ENCODE results near the gene ABCA4.

Gene ABCA4

DNA sequence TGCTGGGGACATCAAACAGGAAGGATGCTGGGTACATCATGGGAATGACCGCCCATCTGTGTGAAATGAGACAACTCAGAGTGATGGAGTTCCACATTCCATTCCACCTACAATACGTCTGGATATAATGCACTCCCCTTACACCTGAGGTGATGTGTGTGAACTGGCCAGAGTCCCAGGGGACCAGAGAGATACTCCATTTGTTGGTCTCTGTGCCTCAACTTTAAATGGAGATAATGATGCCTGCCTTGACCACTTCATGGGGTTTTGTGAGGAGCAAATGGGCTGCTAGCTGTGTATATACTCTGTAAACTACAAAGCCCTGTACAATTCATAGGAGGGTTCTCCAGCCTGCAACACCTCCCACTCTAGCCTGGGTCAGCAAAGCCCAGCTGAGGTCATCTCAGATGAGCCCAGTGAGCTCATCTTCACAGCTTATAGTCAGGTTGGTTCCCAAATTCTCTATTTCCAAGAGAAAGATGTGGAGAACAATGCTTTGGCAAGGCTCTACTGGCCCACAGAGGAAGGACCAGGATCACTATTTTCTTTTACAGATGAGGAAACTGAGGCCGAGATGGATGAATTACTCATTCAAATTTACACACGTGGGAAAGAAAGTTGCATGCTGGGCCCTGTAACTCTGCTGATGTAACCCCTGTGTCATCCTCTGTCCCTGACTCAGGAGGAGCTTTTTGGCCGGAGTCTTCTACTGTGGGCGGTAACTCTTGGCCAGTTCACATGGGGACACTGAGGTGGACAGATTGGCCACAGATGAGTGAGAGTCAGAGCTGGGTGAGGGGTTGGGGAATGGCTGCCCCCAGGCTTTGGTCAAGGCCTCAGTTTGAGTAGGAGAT lies 106.1 kb downstream of the ABCA4 start:
- TF ChIP-seq, protein P1, sequence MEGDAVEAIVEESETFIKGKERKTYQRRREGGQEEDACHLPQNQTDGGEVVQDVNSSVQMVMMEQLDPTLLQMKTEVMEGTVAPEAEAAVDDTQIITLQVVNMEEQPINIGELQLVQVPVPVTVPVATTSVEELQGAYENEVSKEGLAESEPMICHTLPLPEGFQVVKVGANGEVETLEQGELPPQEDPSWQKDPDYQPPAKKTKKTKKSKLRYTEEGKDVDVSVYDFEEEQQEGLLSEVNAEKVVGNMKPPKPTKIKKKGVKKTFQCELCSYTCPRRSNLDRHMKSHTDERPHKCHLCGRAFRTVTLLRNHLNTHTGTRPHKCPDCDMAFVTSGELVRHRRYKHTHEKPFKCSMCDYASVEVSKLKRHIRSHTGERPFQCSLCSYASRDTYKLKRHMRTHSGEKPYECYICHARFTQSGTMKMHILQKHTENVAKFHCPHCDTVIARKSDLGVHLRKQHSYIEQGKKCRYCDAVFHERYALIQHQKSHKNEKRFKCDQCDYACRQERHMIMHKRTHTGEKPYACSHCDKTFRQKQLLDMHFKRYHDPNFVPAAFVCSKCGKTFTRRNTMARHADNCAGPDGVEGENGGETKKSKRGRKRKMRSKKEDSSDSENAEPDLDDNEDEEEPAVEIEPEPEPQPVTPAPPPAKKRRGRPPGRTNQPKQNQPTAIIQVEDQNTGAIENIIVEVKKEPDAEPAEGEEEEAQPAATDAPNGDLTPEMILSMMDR (conservative IDR thresholded peaks at IDR 0.05; ENCODE audit: low read depth, low read length): no peak
- DNase-seq (ENCODE audit: low read depth): peak; percentile 20
- no peak overlapping the region for H3K4me3 ChIP-seq (ENCODE audit: low read depth, low read length)

DNA sequence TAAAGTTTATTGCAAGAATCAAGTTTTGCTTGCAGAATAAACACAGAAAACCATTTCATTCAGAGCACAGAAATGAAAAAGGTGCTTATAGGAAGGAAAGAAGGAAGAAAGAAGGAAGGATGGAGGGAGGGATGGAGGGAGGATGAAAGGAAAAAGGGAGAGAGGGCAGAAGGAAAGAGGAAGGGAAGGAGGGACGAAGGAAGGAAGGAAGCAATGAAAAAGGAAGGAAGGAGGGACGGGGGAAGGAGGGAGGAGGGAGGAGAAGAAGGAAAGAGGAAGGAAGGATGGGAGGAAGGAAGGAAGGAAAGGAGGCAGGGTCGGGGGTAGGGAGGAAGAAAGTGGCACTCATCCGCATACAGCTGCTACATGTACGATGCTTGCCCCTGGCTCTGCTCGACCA lies 106.9 kb downstream of the ABCA4 start:
- TF ChIP-seq, protein P1 (conservative IDR thresholded peaks at IDR 0.05; ENCODE audit: low read depth, low read length): no peak
- no peak for DNase-seq (ENCODE audit: low read depth)

GRCh38 chr1:94013367-94013878 lies 107.5 kb downstream of the ABCA4 start:
- no peak overlapping the region for H3K4me3 ChIP-seq (ENCODE audit: low read depth, low read length)
- TF ChIP-seq, protein P1 (conservative IDR thresholded peaks at IDR 0.05; ENCODE audit: low read depth, low read length): no peak
- no peak for DNase-seq (ENCODE audit: low read depth)

More for the DNA sequence above, 106.9 kb downstream of the ABCA4 start:
- no peak overlapping the region for H3K4me3 ChIP-seq (ENCODE audit: low read depth, low read length)

GRCh38 chr1:94012708-94013366 lies 108.1 kb downstream of the ABCA4 start:
- TF ChIP-seq, protein P1 (conservative IDR thresholded peaks at IDR 0.05; ENCODE audit: low read depth, low read length): no peak
- H3K4me3 ChIP-seq (ENCODE audit: low read depth, low read length): no peak overlapping the region
- DNase-seq (ENCODE audit: low read depth): no peak

GRCh38 chr1:94011709-94012595 lies 109.0 kb downstream of the ABCA4 start:
- DNase-seq (ENCODE audit: low read depth): no peak
- TF ChIP-seq, protein P1 (conservative IDR thresholded peaks at IDR 0.05; ENCODE audit: low read depth, low read length): no peak
- no peak overlapping the region for H3K4me3 ChIP-seq (ENCODE audit: low read depth, low read length)

GRCh38 chr1:94011129-94011528 lies 109.8 kb downstream of the ABCA4 start:
- TF ChIP-seq, protein P1 (conservative IDR thresholded peaks at IDR 0.05; ENCODE audit: low read depth, low read length): no peak
- DNase-seq (ENCODE audit: low read depth): no peak

More at GRCh38 chr1:94011129-94011528, 109.8 kb downstream of the ABCA4 start:
- no peak overlapping the region for H3K4me3 ChIP-seq (ENCODE audit: low read depth, low read length)
